ENCODE results near the gene PLA2G4E. TPM values are rescaled to one million over a fixed set of nuclear protein-coding genes. Genes with fewer than 3 reads are reported as not detected.

Gene PLA2G4E
- total RNA-seq, 1 donor from 2014 or later = 0.52 TPM

- H3K27me3 ChIP-seq (ENCODE audit: control insufficient read depth in 3 of 3, insufficient read depth in 3 of 3, low read length in 3 of 3) = no peaks in the 10 kb centered on the region
- H3K36me3 ChIP-seq (ENCODE audit: control insufficient read depth in 3 of 3, insufficient read depth in 3 of 3, low read length in 3 of 3) = no peaks in the 10 kb centered on the region
- H3K27ac ChIP-seq (ENCODE audit: low read depth, low read length) = no peak overlapping the region
- no peaks in the 10 kb centered on the region for H3K9me3 ChIP-seq (ENCODE audit: control insufficient read depth in 3 of 3, low read length in 3 of 3)
- no peaks in the 10 kb centered on the region for H3K4me1 ChIP-seq (ENCODE audit: control insufficient read depth in 3 of 3, insufficient read depth in 3 of 3, low read length in 3 of 3)
- H3K4me3 ChIP-seq (ENCODE audit: low read length in 3 of 3) = no peak overlapping the region
- no peak overlapping the region for H3K9ac ChIP-seq (ENCODE audit: low read depth in 1 of 3, low read length in 3 of 3)
Measured at GRCh38 chr15:41980654-41981323, 40.1 kb downstream of the PLA2G4E start.

GRCh38 chr15:41979493-41980266 is 41.2 kb downstream of the PLA2G4E start:
- Histone ChIP-seq H3K27ac (ENCODE audit: low read depth, low read length) (no peak overlapping the region), H3K36me3 (ENCODE audit: control insufficient read depth in 3 of 3, insufficient read depth in 3 of 3, low read length in 3 of 3) (no peaks in the 10 kb centered on the region), H3K9me3 (ENCODE audit: control insufficient read depth in 3 of 3, low read length in 3 of 3) (no peaks in the 10 kb centered on the region), H3K4me3 (ENCODE audit: low read length in 3 of 3) (no peak overlapping the region), H3K4me1 (ENCODE audit: control insufficient read depth in 3 of 3, insufficient read depth in 3 of 3, low read length in 3 of 3) (no peaks in the 10 kb centered on the region), H3K27me3 (ENCODE audit: control insufficient read depth in 3 of 3, insufficient read depth in 3 of 3, low read length in 3 of 3) (no peaks in the 10 kb centered on the region), H3K9ac (ENCODE audit: low read depth in 1 of 3, low read length in 3 of 3) (no peak overlapping the region)

DNA sequence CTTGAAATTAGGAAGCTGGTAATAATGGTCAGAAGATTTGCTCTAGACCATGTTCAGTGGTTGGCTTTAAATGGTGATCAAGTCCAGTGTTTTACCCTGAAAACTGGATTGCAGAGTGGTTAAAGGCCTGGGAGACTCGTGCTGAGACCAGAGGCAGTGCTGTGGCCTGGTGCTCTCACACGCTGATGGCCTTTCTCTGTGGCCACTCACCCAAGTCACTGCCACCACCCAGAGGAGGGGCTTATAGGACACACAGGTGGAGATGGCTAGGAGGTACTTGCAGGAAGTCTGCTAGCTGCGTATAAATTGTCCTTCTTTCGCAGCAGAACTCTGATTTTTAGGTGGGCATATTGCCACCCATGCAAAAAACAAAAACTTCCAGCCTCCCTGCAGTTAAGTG is 42.3 kb downstream of the PLA2G4E start:
- Histone ChIP-seq H3K9me3 (ENCODE audit: control insufficient read depth in 3 of 3, low read length in 3 of 3) (no peaks in the 10 kb centered on the region), H3K27me3 (ENCODE audit: control insufficient read depth in 3 of 3, insufficient read depth in 3 of 3, low read length in 3 of 3) (no peaks in the 10 kb centered on the region), H3K4me3 (ENCODE audit: low read length in 3 of 3) (no peak overlapping the region), H3K4me1 (ENCODE audit: control insufficient read depth in 3 of 3, insufficient read depth in 3 of 3, low read length in 3 of 3) (no peaks in the 10 kb centered on the region), H3K36me3 (ENCODE audit: control insufficient read depth in 3 of 3, insufficient read depth in 3 of 3, low read length in 3 of 3) (no peaks in the 10 kb centered on the region), H3K27ac (ENCODE audit: low read depth, low read length) (no peak overlapping the region), H3K9ac (ENCODE audit: low read depth in 1 of 3, low read length in 3 of 3) (no peak overlapping the region)

- Histone ChIP-seq H3K4me3 (ENCODE audit: low read length in 3 of 3) (no peak overlapping the region), H3K36me3 (ENCODE audit: control insufficient read depth in 3 of 3, insufficient read depth in 3 of 3, low read length in 3 of 3) (no peaks in the 10 kb centered on the region), H3K9ac (ENCODE audit: low read depth in 1 of 3, low read length in 3 of 3) (no peak overlapping the region), H3K9me3 (ENCODE audit: control insufficient read depth in 3 of 3, low read length in 3 of 3) (no peaks in the 10 kb centered on the region), H3K27me3 (ENCODE audit: control insufficient read depth in 3 of 3, insufficient read depth in 3 of 3, low read length in 3 of 3) (no peaks in the 10 kb centered on the region), H3K27ac (ENCODE audit: low read depth, low read length) (no peak overlapping the region), H3K4me1 (ENCODE audit: control insufficient read depth in 3 of 3, insufficient read depth in 3 of 3, low read length in 3 of 3) (peaks cover 0 to 2% (median 1%) of the 10 kb centered on the region in 3 donors)
Measured at GRCh38 chr15:41977757-41978383, 43.0 kb downstream of the PLA2G4E start.

- no peaks in the 10 kb centered on the region for H3K9me3 ChIP-seq (ENCODE audit: control insufficient read depth in 3 of 3, low read length in 3 of 3)
- H3K27me3 ChIP-seq (ENCODE audit: control insufficient read depth in 3 of 3, insufficient read depth in 3 of 3, low read length in 3 of 3) = no peaks in the 10 kb centered on the region
- H3K4me3 ChIP-seq (ENCODE audit: low read length in 3 of 3) = no peak overlapping the region
- no peak overlapping the region for H3K9ac ChIP-seq (ENCODE audit: low read depth in 1 of 3, low read length in 3 of 3)
- H3K4me1 ChIP-seq (ENCODE audit: control insufficient read depth in 3 of 3, insufficient read depth in 3 of 3, low read length in 3 of 3) = peaks cover 7 to 15% (median 10%) of the 10 kb centered on the region in 3 donors
- no peaks in the 10 kb centered on the region for H3K36me3 ChIP-seq (ENCODE audit: control insufficient read depth in 3 of 3, insufficient read depth in 3 of 3, low read length in 3 of 3)
- H3K27ac ChIP-seq (ENCODE audit: low read depth, low read length) = no peak overlapping the region
Measured at GRCh38 chr15:41975669-41976068, 45.2 kb downstream of the PLA2G4E start.

- Histone ChIP-seq H3K4me1 (ENCODE audit: control insufficient read depth in 3 of 3, insufficient read depth in 3 of 3, low read length in 3 of 3) (peaks cover 10 to 22% (median 21%) of the 10 kb centered on the region in 3 donors), H3K4me3 (ENCODE audit: low read length in 3 of 3) (no peak overlapping the region), H3K27me3 (ENCODE audit: control insufficient read depth in 3 of 3, insufficient read depth in 3 of 3, low read length in 3 of 3) (no peaks in the 10 kb centered on the region), H3K9ac (ENCODE audit: low read depth in 1 of 3, low read length in 3 of 3) (no peak overlapping the region), H3K9me3 (ENCODE audit: control insufficient read depth in 3 of 3, low read length in 3 of 3) (no peaks in the 10 kb centered on the region), H3K27ac (ENCODE audit: low read depth, low read length) (no peak overlapping the region), H3K36me3 (ENCODE audit: control insufficient read depth in 3 of 3, insufficient read depth in 3 of 3, low read length in 3 of 3) (no peaks in the 10 kb centered on the region)
Measured at GRCh38 chr15:41974041-41974440, 46.8 kb downstream of the PLA2G4E start.

GRCh38 chr15:41972253-41973242 is 48.3 kb downstream of the PLA2G4E start, which contains the start of gene EHD4:
Gene EHD4, minus strand, starts transcription at chr15:41972557. Its CDS starts 63 bp downstream, at chr15:41972494.
- Histone ChIP-seq H3K9ac (ENCODE audit: low read depth in 1 of 3, low read length in 3 of 3) (peak within 1 kb of the TSS; percentile 80 to 90 (median 81)), H3K27ac (ENCODE audit: low read depth, low read length) (peak within 1 kb of the TSS; percentile 81), H3K27me3 (ENCODE audit: control insufficient read depth in 3 of 3, insufficient read depth in 3 of 3, low read length in 3 of 3) (no peaks in the 10 kb centered on the region), H3K9me3 (ENCODE audit: control insufficient read depth in 3 of 3, low read length in 3 of 3) (no peaks in the 10 kb centered on the region), H3K4me1 (ENCODE audit: control insufficient read depth in 3 of 3, insufficient read depth in 3 of 3, low read length in 3 of 3) (peaks cover 10 to 22% (median 21%) of the 10 kb centered on the region in 3 donors), H3K36me3 (ENCODE audit: control insufficient read depth in 3 of 3, insufficient read depth in 3 of 3, low read length in 3 of 3) (no peaks in the 10 kb centered on the region), H3K4me3 (ENCODE audit: low read length in 3 of 3) (peak within 1 kb of the TSS; percentile 90 to 98 (median 91))

GRCh38 chr15:41971895-41972252 is 49.0 kb downstream of the PLA2G4E start:
- H3K9me3 ChIP-seq (ENCODE audit: control insufficient read depth in 3 of 3, low read length in 3 of 3) = no peaks in the 10 kb centered on the region
- peak overlapping the region; percentile 80 to 81 (median 80) for H3K9ac ChIP-seq (ENCODE audit: low read depth in 1 of 3, low read length in 3 of 3)
- H3K36me3 ChIP-seq (ENCODE audit: control insufficient read depth in 3 of 3, insufficient read depth in 3 of 3, low read length in 3 of 3) = no peaks in the 10 kb centered on the region
- peak overlapping the region; percentile 90 to 98 (median 91) for H3K4me3 ChIP-seq (ENCODE audit: low read length in 3 of 3)
- peaks cover 10 to 25% (median 22%) of the 10 kb centered on the region in 3 donors for H3K4me1 ChIP-seq (ENCODE audit: control insufficient read depth in 3 of 3, insufficient read depth in 3 of 3, low read length in 3 of 3)
- peak overlapping the region; percentile 81 for H3K27ac ChIP-seq (ENCODE audit: low read depth, low read length)
- H3K27me3 ChIP-seq (ENCODE audit: control insufficient read depth in 3 of 3, insufficient read depth in 3 of 3, low read length in 3 of 3) = no peaks in the 10 kb centered on the region

GRCh38 chr15:41971089-41971894 is 49.5 kb downstream of the PLA2G4E start:
- Histone ChIP-seq H3K4me1 (ENCODE audit: control insufficient read depth in 3 of 3, insufficient read depth in 3 of 3, low read length in 3 of 3) (peaks cover 10 to 31% (median 27%) of the 10 kb centered on the region in 3 donors), H3K27me3 (ENCODE audit: control insufficient read depth in 3 of 3, insufficient read depth in 3 of 3, low read length in 3 of 3) (no peaks in the 10 kb centered on the region), H3K9ac (ENCODE audit: low read depth in 1 of 3, low read length in 3 of 3) (peak overlapping the region; percentile 80 to 81 (median 80)), H3K36me3 (ENCODE audit: control insufficient read depth in 3 of 3, insufficient read depth in 3 of 3, low read length in 3 of 3) (no peaks in the 10 kb centered on the region), H3K27ac (ENCODE audit: low read depth, low read length) (peak overlapping the region; percentile 81), H3K4me3 (ENCODE audit: low read length in 3 of 3) (peak overlapping the region; percentile 90 to 98 (median 91)), H3K9me3 (ENCODE audit: control insufficient read depth in 3 of 3, low read length in 3 of 3) (no peaks in the 10 kb centered on the region)
